Measurements from ENCODE around the gene MISP.
A peak's percentile ranks its signal among the peaks of the same experiment; 100 is the strongest.

Gene MISP

GRCh38 chr19:763869-764268 lies 13.0 kb downstream of the MISP start:
- Histone ChIP-seq H2BK5ac (ENCODE audit: low read depth, low read length, poor library complexity) (no peak overlapping the region), H3K36me3 (ENCODE audit: control insufficient read depth in 1 of 2, insufficient read depth in 2 of 2, low read length in 2 of 2) (no peaks in the 10 kb centered on the region), H3K79me2 (ENCODE audit: control insufficient read depth, insufficient read depth, low read length, poor library complexity) (no peaks in the 10 kb centered on the region), H3K4me2 (ENCODE audit: low read length) (no peak overlapping the region), H4K12ac (ENCODE audit: low read depth, low read length) (no peak overlapping the region), H3K27me3 (ENCODE audit: insufficient read depth, low read length) (no peaks in the 10 kb centered on the region), H3K79me1 (ENCODE audit: low read length) (peaks cover 8% of the 10 kb centered on the region), H3K4me3 (ENCODE audit: low read depth, low read length) (no peak overlapping the region), H3K23ac (ENCODE audit: low read length) (no peak overlapping the region), H3K4ac (ENCODE audit: low read depth, low read length) (no peak overlapping the region), H2AFZ (ENCODE audit: insufficient read depth, low read length, poor library complexity) (no peak overlapping the region), H2BK120ac (ENCODE audit: insufficient read depth, low read length, poor library complexity) (no peak overlapping the region), H4K91ac (ENCODE audit: low read depth, low read length) (no peak overlapping the region), H3K4me1 (ENCODE audit: control insufficient read depth in 1 of 2, insufficient read depth in 2 of 2, low read length in 2 of 2) (peaks cover 3 to 7% of the 10 kb centered on the region in 2 experiments), H3K9ac (ENCODE audit: low read length) (no peak overlapping the region), H2BK12ac (ENCODE audit: low read length) (no peak overlapping the region), H3K14ac (ENCODE audit: low read length) (no peak overlapping the region), H2AK5ac (ENCODE audit: low read length) (no peak overlapping the region), H3K27ac (ENCODE audit: low read depth, low read length) (no peak overlapping the region), H3K18ac (ENCODE audit: low read length) (no peak overlapping the region), H3K9me3 (ENCODE audit: insufficient read depth, low read depth, low read length) (peaks cover 7% of the 10 kb centered on the region), H4K8ac (ENCODE audit: low read depth, low read length) (no peak overlapping the region)
- WGBS (ENCODE audit: extremely low coverage, insufficient coverage, insufficient read length): no CpG with 5 or more reads among the region's 6 CpGs
- no peak for DNase-seq

GRCh38 chr19:764301-764700 lies 13.4 kb downstream of the MISP start:
- Histone ChIP-seq H4K12ac (ENCODE audit: low read depth, low read length) (no peak overlapping the region), H3K4ac (ENCODE audit: low read depth, low read length) (no peak overlapping the region), H3K18ac (ENCODE audit: low read length) (no peak overlapping the region), H3K4me1 (ENCODE audit: control insufficient read depth in 1 of 2, insufficient read depth in 2 of 2, low read length in 2 of 2) (peaks cover 5 to 9% of the 10 kb centered on the region in 2 experiments), H4K8ac (ENCODE audit: low read depth, low read length) (no peak overlapping the region), H3K27ac (ENCODE audit: low read depth, low read length) (no peak overlapping the region), H2BK5ac (ENCODE audit: low read depth, low read length, poor library complexity) (no peak overlapping the region), H3K4me2 (ENCODE audit: low read length) (no peak overlapping the region), H3K4me3 (ENCODE audit: low read depth, low read length) (no peak overlapping the region), H3K36me3 (ENCODE audit: control insufficient read depth in 1 of 2, insufficient read depth in 2 of 2, low read length in 2 of 2) (no peaks in the 10 kb centered on the region), H3K79me2 (ENCODE audit: control insufficient read depth, insufficient read depth, low read length, poor library complexity) (no peaks in the 10 kb centered on the region), H3K79me1 (ENCODE audit: low read length) (peaks cover 9% of the 10 kb centered on the region), H4K91ac (ENCODE audit: low read depth, low read length) (peak overlapping the region; percentile 2), H2AFZ (ENCODE audit: insufficient read depth, low read length, poor library complexity) (no peak overlapping the region), H3K27me3 (ENCODE audit: insufficient read depth, low read length) (no peaks in the 10 kb centered on the region), H2BK12ac (ENCODE audit: low read length) (no peak overlapping the region), H3K9me3 (ENCODE audit: insufficient read depth, low read depth, low read length) (peaks cover 7% of the 10 kb centered on the region), H3K9ac (ENCODE audit: low read length) (no peak overlapping the region), H3K14ac (ENCODE audit: low read length) (no peak overlapping the region), H2BK120ac (ENCODE audit: insufficient read depth, low read length, poor library complexity) (no peak overlapping the region), H2AK5ac (ENCODE audit: low read length) (no peak overlapping the region), H3K23ac (ENCODE audit: low read length) (no peak overlapping the region)
- no CpG with 5 or more reads among the region's 12 CpGs for WGBS (ENCODE audit: extremely low coverage, insufficient coverage, insufficient read length)
- DNase-seq: no peak

DNA sequence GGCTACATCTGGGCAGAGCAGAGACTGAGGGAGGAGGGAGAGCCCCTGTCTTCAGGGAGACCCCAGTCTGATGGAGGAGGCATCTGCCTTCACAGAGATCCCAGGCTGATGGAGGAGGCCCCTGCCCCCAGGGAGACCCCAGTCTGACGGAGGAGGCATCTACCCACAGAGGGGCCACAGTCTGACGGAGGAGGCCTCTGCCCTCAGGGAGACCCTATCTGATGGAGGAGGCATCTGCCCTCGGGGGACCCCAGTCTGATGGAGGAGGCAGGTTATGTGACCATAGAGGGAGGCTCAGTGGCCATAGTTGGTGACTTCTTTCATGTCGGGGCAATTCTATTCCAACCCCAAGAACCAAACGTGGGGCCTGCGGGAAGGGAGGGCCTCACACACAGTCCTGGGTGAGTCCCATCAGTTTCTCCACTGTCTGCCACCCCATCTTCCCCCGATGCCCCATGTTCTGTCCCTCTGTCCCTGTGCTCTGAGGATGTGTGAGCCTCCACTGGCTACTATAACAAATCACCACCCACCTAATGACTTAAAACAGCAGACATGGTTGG lies 14.3 kb downstream of the MISP start:
- Histone ChIP-seq H4K8ac (ENCODE audit: low read depth, low read length) (no peak overlapping the region), H3K79me2 (ENCODE audit: control insufficient read depth, insufficient read depth, low read length, poor library complexity) (no peaks in the 10 kb centered on the region), H4K91ac (ENCODE audit: low read depth, low read length) (no peak overlapping the region), H3K4me2 (ENCODE audit: low read length) (no peak overlapping the region), H3K36me3 (ENCODE audit: control insufficient read depth in 1 of 2, insufficient read depth in 2 of 2, low read length in 2 of 2) (no peaks in the 10 kb centered on the region), H3K14ac (ENCODE audit: low read length) (no peak overlapping the region), H3K4me1 (ENCODE audit: control insufficient read depth in 1 of 2, insufficient read depth in 2 of 2, low read length in 2 of 2) (peaks cover 5 to 9% of the 10 kb centered on the region in 2 experiments), H3K9ac (ENCODE audit: low read length) (no peak overlapping the region), H2AK5ac (ENCODE audit: low read length) (peak overlapping the region; percentile 47), H3K9me3 (ENCODE audit: insufficient read depth, low read depth, low read length) (peaks cover 7% of the 10 kb centered on the region), H3K27ac (ENCODE audit: low read depth, low read length) (no peak overlapping the region), H2BK12ac (ENCODE audit: low read length) (peak overlapping the region; percentile 36), H3K18ac (ENCODE audit: low read length) (no peak overlapping the region), H3K4ac (ENCODE audit: low read depth, low read length) (no peak overlapping the region), H4K12ac (ENCODE audit: low read depth, low read length) (no peak overlapping the region), H3K23ac (ENCODE audit: low read length) (no peak overlapping the region), H2BK5ac (ENCODE audit: low read depth, low read length, poor library complexity) (no peak overlapping the region), H3K79me1 (ENCODE audit: low read length) (peaks cover 9% of the 10 kb centered on the region), H2BK120ac (ENCODE audit: insufficient read depth, low read length, poor library complexity) (no peak overlapping the region), H3K4me3 (ENCODE audit: low read depth, low read length) (no peak overlapping the region), H2AFZ (ENCODE audit: insufficient read depth, low read length, poor library complexity) (no peak overlapping the region), H3K27me3 (ENCODE audit: insufficient read depth, low read length) (no peaks in the 10 kb centered on the region)
- DNase-seq: no peak
- no CpG with 5 or more reads among the region's 7 CpGs for WGBS (ENCODE audit: extremely low coverage, insufficient coverage, insufficient read length)

DNA sequence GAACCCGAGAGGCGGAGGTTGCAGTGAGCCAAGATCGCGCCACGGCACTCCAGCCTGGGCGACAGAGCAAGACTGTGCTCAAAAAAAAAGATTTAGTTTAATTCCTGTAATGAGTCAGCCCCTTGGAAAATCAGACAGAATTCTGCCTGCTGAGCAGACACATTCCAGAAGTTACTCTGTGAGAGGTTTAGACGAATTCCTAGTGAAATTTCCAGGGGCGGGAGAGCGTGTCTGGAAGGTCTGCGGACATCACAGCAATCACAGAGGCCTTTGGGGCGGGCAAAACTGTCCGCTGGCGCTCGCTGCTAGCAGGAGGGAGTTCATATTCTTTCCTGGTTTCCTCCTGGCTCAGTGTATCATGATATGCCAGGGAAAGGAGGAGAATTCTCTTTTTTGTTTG lies 17.5 kb downstream of the MISP start:
- Histone ChIP-seq H3K4ac (ENCODE audit: low read depth, low read length) (no peak overlapping the region), H2AK5ac (ENCODE audit: low read length) (no peak overlapping the region), H2BK120ac (ENCODE audit: insufficient read depth, low read length, poor library complexity) (peak overlapping the region; percentile 83), H2AFZ (ENCODE audit: insufficient read depth, low read length, poor library complexity) (no peak overlapping the region), H3K14ac (ENCODE audit: low read length) (no peak overlapping the region), H2BK12ac (ENCODE audit: low read length) (no peak overlapping the region), H3K79me2 (ENCODE audit: control insufficient read depth, insufficient read depth, low read length, poor library complexity) (no peaks in the 10 kb centered on the region), H3K79me1 (ENCODE audit: low read length) (peaks cover 9% of the 10 kb centered on the region), H3K9ac (ENCODE audit: low read length) (no peak overlapping the region), H3K27me3 (ENCODE audit: insufficient read depth, low read length) (no peaks in the 10 kb centered on the region), H3K4me3 (ENCODE audit: low read depth, low read length) (no peak overlapping the region), H3K18ac (ENCODE audit: low read length) (no peak overlapping the region), H3K23ac (ENCODE audit: low read length) (no peak overlapping the region), H3K4me1 (ENCODE audit: control insufficient read depth in 1 of 2, insufficient read depth in 2 of 2, low read length in 2 of 2) (peaks cover 5 to 11% of the 10 kb centered on the region in 2 experiments), H3K36me3 (ENCODE audit: control insufficient read depth in 1 of 2, insufficient read depth in 2 of 2, low read length in 2 of 2) (no peaks in the 10 kb centered on the region), H3K4me2 (ENCODE audit: low read length) (peak overlapping the region; percentile 17), H2BK5ac (ENCODE audit: low read depth, low read length, poor library complexity) (peak overlapping the region; percentile 75), H3K27ac (ENCODE audit: low read depth, low read length) (peak overlapping the region; percentile 85), H4K91ac (ENCODE audit: low read depth, low read length) (peak overlapping the region; percentile 39), H4K8ac (ENCODE audit: low read depth, low read length) (no peak overlapping the region), H4K12ac (ENCODE audit: low read depth, low read length) (no peak overlapping the region), H3K9me3 (ENCODE audit: insufficient read depth, low read depth, low read length) (peaks cover 1% of the 10 kb centered on the region)
- peak; percentile 84 to 90 for DNase-seq
- no CpG with 5 or more reads among the region's 14 CpGs for WGBS (ENCODE audit: extremely low coverage, insufficient coverage, insufficient read length)

Measured in trophoblast cell (in vitro differentiated cells and primary cell).